Measurements from ENCODE around the gene SCGB3A1.

The SCGB3A1 gene

GRCh38 chr5:180598797-180599589 is 7.7 kb upstream of the SCGB3A1 start:
- Histone ChIP-seq H3K36me3 (ENCODE audit: control insufficient read depth, insufficient read depth, low read length) (no peaks in the 10 kb centered on the region), H3K4me3 (ENCODE audit: low read length) (no peak overlapping the region), H3K4me1 (ENCODE audit: control insufficient read depth, insufficient read depth, low read length) (no peaks in the 10 kb centered on the region), H3K27me3 (ENCODE audit: control insufficient read depth, insufficient read depth, low read length) (peaks cover 9% of the 10 kb centered on the region), H3K9me3 (ENCODE audit: control insufficient read depth, low read length) (no peaks in the 10 kb centered on the region), H3K9ac (ENCODE audit: low read length) (no peak overlapping the region)

DNA sequence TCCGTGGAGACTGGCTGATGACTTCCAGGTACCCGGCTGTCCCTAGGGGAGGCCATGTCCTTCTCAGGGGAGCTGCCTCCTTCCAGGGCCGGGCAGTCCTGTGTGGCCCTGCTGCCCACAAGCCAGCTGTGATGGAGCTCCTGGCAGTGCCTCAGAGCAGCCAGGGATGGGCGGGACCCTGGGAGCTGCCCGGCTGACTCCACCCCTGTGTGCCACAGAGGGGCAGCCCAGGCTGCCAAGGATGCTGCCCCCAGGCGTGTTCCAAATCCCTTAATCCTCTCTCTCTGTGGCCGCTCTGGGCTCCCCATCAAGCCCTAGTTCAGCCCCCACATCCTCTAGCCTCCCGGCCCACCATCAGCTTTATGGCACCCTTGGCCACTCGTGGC is 7.0 kb upstream of the SCGB3A1 start:
- H3K9ac ChIP-seq (ENCODE audit: low read length), result no peak overlapping the region
- H3K4me3 ChIP-seq (ENCODE audit: low read length), result no peak overlapping the region
- no peaks in the 10 kb centered on the region for H3K9me3 ChIP-seq (ENCODE audit: control insufficient read depth, low read length)
- peaks cover 9% of the 10 kb centered on the region for H3K27me3 ChIP-seq (ENCODE audit: control insufficient read depth, insufficient read depth, low read length)
- H3K4me1 ChIP-seq (ENCODE audit: control insufficient read depth, insufficient read depth, low read length), result no peaks in the 10 kb centered on the region
- no peaks in the 10 kb centered on the region for H3K36me3 ChIP-seq (ENCODE audit: control insufficient read depth, insufficient read depth, low read length)

DNA sequence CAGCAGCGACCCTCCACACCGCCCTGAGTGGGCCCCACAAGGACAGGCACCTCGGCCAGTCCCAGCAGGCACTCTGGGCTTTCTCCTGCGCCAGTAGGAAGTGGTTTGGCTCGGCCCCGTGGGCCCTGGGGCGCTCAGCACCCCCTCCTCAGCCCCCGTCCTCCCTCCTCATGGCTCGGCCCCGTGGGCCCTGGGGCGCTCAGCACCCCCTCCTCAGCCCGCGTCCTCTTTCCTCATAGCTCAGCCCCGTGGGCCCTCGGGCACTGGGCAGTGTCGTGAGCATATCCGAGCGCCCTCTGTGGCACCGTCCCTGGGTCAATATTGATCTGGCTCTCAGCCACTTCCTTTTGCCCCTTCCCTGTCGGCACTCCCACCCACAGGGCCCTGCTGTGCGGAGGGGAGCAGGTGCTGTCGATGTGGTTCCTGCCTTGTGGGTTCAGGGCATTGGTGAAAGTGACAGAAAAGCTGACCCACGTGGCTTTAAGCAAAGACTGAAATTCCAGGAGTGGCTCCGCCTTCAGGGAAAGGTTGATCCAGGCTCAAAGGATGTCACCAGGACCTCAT is 5.5 kb upstream of the SCGB3A1 start:
- H3K9me3 ChIP-seq (ENCODE audit: control insufficient read depth, low read length), result no peaks in the 10 kb centered on the region
- H3K36me3 ChIP-seq (ENCODE audit: control insufficient read depth, insufficient read depth, low read length), result no peaks in the 10 kb centered on the region
- no peak overlapping the region for H3K4me3 ChIP-seq (ENCODE audit: low read length)
- H3K27me3 ChIP-seq (ENCODE audit: control insufficient read depth, insufficient read depth, low read length), result peaks cover 16% of the 10 kb centered on the region
- no peak overlapping the region for H3K9ac ChIP-seq (ENCODE audit: low read length)
- H3K4me1 ChIP-seq (ENCODE audit: control insufficient read depth, insufficient read depth, low read length), result no peaks in the 10 kb centered on the region

DNA sequence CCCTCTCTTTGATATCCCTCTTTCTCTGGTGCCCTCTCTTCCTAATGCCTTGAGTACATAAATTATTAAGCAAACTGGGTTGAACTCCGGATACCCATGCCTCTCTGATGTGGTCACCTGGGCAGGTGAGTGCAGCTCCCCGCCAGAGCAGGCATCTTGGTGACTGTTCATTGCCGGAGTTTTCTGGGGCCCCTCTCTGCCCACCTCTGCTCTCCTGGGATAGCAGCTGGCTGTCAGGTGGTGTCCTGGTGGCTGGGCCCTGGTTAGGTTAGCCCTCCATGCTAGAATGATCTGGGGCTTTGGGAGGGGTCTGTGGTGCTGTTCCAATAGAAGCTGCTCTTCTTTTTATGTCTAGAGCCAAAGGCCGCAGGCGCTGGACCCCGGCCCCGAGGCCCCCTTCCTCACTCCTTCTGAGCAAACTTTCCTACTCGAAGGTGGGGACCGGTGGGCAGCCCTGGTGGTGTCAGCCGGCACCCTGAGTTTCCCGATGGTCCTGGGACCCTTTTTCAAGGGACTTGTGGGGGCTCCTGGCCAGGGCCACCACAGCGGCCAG is 4.9 kb upstream of the SCGB3A1 start:
- Histone ChIP-seq H3K9me3 (ENCODE audit: control insufficient read depth, low read length) (no peaks in the 10 kb centered on the region), H3K36me3 (ENCODE audit: control insufficient read depth, insufficient read depth, low read length) (no peaks in the 10 kb centered on the region), H3K9ac (ENCODE audit: low read length) (no peak overlapping the region), H3K4me3 (ENCODE audit: low read length) (no peak overlapping the region), H3K27me3 (ENCODE audit: control insufficient read depth, insufficient read depth, low read length) (peaks cover 22% of the 10 kb centered on the region), H3K4me1 (ENCODE audit: control insufficient read depth, insufficient read depth, low read length) (no peaks in the 10 kb centered on the region)

GRCh38 chr5:180595381-180596114 is 4.2 kb upstream of the SCGB3A1 start:
- Histone ChIP-seq H3K9ac (ENCODE audit: low read length) (no peak overlapping the region), H3K4me1 (ENCODE audit: control insufficient read depth, insufficient read depth, low read length) (peaks cover under 1% of the 10 kb centered on the region), H3K4me3 (ENCODE audit: low read length) (no peak overlapping the region), H3K9me3 (ENCODE audit: control insufficient read depth, low read length) (no peaks in the 10 kb centered on the region), H3K27me3 (ENCODE audit: control insufficient read depth, insufficient read depth, low read length) (peaks cover 28% of the 10 kb centered on the region), H3K36me3 (ENCODE audit: control insufficient read depth, insufficient read depth, low read length) (no peaks in the 10 kb centered on the region)

- H3K9me3 ChIP-seq (ENCODE audit: control insufficient read depth, low read length), result no peaks in the 10 kb centered on the region
- H3K27me3 ChIP-seq (ENCODE audit: control insufficient read depth, insufficient read depth, low read length), result peaks cover 33% of the 10 kb centered on the region
- H3K36me3 ChIP-seq (ENCODE audit: control insufficient read depth, insufficient read depth, low read length), result no peaks in the 10 kb centered on the region
- H3K4me1 ChIP-seq (ENCODE audit: control insufficient read depth, insufficient read depth, low read length), result peaks cover 3% of the 10 kb centered on the region
- H3K9ac ChIP-seq (ENCODE audit: low read length), result no peak overlapping the region
- H3K4me3 ChIP-seq (ENCODE audit: low read length), result no peak overlapping the region
Measured at GRCh38 chr5:180595046-180595379, 3.7 kb upstream of the SCGB3A1 start.

- Histone ChIP-seq H3K9ac (ENCODE audit: low read length) (no peak overlapping the region), H3K27me3 (ENCODE audit: control insufficient read depth, insufficient read depth, low read length) (peaks cover 39% of the 10 kb centered on the region), H3K4me1 (ENCODE audit: control insufficient read depth, insufficient read depth, low read length) (peaks cover 3% of the 10 kb centered on the region), H3K9me3 (ENCODE audit: control insufficient read depth, low read length) (no peaks in the 10 kb centered on the region), H3K4me3 (ENCODE audit: low read length) (no peak overlapping the region), H3K36me3 (ENCODE audit: control insufficient read depth, insufficient read depth, low read length) (no peaks in the 10 kb centered on the region)
Measured at GRCh38 chr5:180594311-180595045, 3.2 kb upstream of the SCGB3A1 start.

DNA sequence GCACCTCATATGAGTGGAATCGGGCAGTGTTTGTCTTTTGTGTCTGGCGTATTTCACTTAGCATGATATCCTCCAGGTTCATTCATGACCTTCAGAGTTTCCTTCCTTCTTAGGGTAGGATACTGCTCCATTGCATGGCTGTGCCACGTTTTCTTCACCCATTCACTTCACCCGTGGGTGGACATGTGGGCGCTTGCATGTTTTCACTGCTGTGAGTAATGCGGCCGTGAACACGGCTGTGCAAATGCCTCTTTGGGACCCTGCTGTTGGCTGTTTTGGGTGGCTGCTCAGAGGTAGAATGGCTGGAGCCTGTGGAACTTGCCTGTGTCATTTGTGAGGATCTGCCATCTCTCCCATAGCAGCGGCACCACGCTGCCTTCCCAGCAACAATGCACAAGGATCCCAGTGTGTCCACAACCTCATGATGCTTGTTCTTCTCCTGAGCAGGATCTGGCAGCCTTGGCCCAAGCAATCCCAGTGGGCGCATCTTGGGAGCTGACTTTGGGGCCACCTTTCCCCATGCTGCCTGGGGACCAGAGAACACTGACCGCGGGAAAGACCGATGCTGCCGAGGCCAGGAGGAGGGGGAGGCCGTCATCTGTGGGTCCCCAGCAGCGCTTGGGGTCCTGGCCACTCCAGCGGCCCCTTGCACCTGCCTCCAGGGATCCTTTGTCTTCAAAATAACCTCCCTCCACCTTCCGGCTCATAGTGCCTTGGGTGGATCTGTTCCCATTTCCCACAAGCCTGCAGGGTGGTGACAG is 2.3 kb upstream of the SCGB3A1 start:
- H3K36me3 ChIP-seq (ENCODE audit: control insufficient read depth, insufficient read depth, low read length), result no peaks in the 10 kb centered on the region
- H3K4me3 ChIP-seq (ENCODE audit: low read length), result no peak overlapping the region
- H3K9ac ChIP-seq (ENCODE audit: low read length), result no peak overlapping the region
- peaks cover 3% of the 10 kb centered on the region for H3K4me1 ChIP-seq (ENCODE audit: control insufficient read depth, insufficient read depth, low read length)
- H3K27me3 ChIP-seq (ENCODE audit: control insufficient read depth, insufficient read depth, low read length), result peaks cover 47% of the 10 kb centered on the region
- H3K9me3 ChIP-seq (ENCODE audit: control insufficient read depth, low read length), result no peaks in the 10 kb centered on the region

DNA sequence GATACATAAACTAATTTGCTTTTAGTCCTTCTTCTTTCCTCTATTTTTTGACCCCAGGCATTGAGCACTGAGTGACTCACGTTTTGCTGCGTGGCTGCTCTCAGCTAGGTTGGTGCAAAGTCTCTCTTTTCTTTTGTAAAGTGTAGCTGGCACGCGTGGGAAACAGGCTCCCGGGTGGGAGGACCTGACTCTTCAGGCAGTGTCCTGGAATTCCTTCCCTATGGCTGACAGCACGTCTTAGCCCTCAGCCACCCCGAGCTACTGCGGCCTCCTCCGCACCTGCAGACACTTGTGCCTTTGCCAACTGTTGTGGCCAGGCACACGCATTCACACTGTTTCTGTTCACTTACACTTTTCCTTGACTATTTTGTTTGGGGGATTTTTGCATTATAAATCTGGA is 877 bp upstream of the SCGB3A1 start:
- Histone ChIP-seq H3K4me1 (ENCODE audit: control insufficient read depth, insufficient read depth, low read length) (peaks cover 3% of the 10 kb centered on the region), H3K9me3 (ENCODE audit: control insufficient read depth, low read length) (no peaks in the 10 kb centered on the region), H3K27me3 (ENCODE audit: control insufficient read depth, insufficient read depth, low read length) (peaks cover 56% of the 10 kb centered on the region), H3K36me3 (ENCODE audit: control insufficient read depth, insufficient read depth, low read length) (no peaks in the 10 kb centered on the region), H3K4me3 (ENCODE audit: low read length) (no peak overlapping the region), H3K9ac (ENCODE audit: low read length) (no peak overlapping the region)

DNA sequence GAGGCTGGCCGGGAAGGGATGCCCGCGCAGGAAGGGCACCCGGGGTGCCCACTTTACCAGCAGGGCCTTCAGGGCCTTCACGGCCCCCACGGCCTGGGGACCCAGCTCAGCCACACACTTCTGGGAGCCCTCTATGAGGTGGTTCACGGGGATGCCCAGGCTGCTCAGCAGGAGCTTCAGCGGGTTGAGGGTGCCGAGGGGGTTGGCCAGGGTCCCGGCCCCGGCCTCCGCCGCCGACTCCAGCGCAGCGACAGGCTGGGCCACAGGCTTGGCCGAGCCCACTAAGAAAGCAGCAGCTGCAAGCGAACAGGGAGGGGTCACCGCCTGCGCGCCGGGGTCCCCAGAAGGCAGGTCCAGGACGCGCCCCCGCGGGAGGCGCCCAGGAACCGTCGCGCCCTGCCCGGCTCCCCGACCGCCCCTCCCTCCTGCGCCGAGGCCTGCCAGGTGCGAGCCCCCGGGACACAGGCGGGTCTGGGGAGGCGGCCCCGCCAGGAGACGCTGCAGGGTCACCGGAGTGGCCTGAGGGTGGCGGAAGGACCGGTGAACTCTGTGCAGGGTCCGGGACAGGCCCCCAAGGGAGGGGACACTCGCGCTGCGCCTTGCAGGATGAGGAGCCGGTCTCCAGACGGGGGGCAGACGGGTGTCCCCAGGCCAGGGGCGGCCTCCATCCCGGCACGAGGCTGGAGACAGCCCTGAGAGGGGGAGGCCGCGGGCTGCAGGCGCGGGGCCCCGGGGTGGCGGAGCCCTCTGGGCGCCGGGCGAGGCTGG is 572 bp downstream of the SCGB3A1 start:
- H3K9ac ChIP-seq (ENCODE audit: low read length), result no peak overlapping the region
- H3K36me3 ChIP-seq (ENCODE audit: control insufficient read depth, insufficient read depth, low read length), result no peaks in the 10 kb centered on the region
- no peaks in the 10 kb centered on the region for H3K9me3 ChIP-seq (ENCODE audit: control insufficient read depth, low read length)
- H3K4me3 ChIP-seq (ENCODE audit: low read length), result no peak overlapping the region
- H3K4me1 ChIP-seq (ENCODE audit: control insufficient read depth, insufficient read depth, low read length), result peaks cover 3% of the 10 kb centered on the region
- peaks cover 54% of the 10 kb centered on the region for H3K27me3 ChIP-seq (ENCODE audit: control insufficient read depth, insufficient read depth, low read length)
